KMS-11 (cell line): ENCODE results near the gene ETV3.
A peak's percentile ranks its signal among the peaks of the same experiment; 100 is the strongest.

Experiments
- H2AFZ ChIP-seq: fragments of 200-600 bp; sonication (generic); 2 replicates; pipeline ENCODE4 v1.6.1; 2016; ENCODE audit warnings: antibody characterized with exemption, mixed run types, low read depth
- H3K27ac ChIP-seq: fragments of 200-600 bp; sonication (generic); 2 replicates; pipeline ENCODE4 v1.6.1; 2016; ENCODE audit warnings: mild to moderate bottlenecking, mixed run types
- H3K27me3 ChIP-seq: fragments of 200-600 bp; sonication (generic); 2 replicates; pipeline ENCODE4 v1.6.1; 2017; ENCODE audit warnings: mild to moderate bottlenecking, low read depth, mixed run types, moderate library complexity; ENCODE audit not compliant: insufficient read depth
- H3K36me3 ChIP-seq: fragments of 200-600 bp; sonication (generic); 2 replicates; pipeline ENCODE4 v1.6.1; 2017; ENCODE audit warnings: mild to moderate bottlenecking, mixed run types; ENCODE audit not compliant: insufficient read depth
- H3K4me1 ChIP-seq: fragments of 200-600 bp; sonication (generic); 2 replicates; pipeline ENCODE4 v1.6.1; 2016; ENCODE audit warnings: mild to moderate bottlenecking, low read depth, mixed run types; ENCODE audit not compliant: poor library complexity, severe bottlenecking
- H3K4me2 ChIP-seq: fragments of 200-600 bp; sonication (generic); 2 replicates; pipeline ENCODE4 v1.7.0; 2016; ENCODE audit warnings: mild to moderate bottlenecking, mixed run types
- H3K4me3 ChIP-seq: fragments of 200-600 bp; sonication (generic); IDR thresholded peaks from 2 replicates; pipeline ENCODE4 v1.6.1; 2017; ENCODE audit warnings: low read depth, low read length, mixed read lengths; ENCODE audit not compliant: insufficient read depth
- H3K79me2 ChIP-seq: fragments of 200-600 bp; sonication (generic); 2 replicates; pipeline ENCODE4 v1.6.1; 2016; ENCODE audit warnings: low read depth, mixed run types; ENCODE audit not compliant: insufficient read depth
- H3K9ac ChIP-seq: fragments of 200-600 bp; sonication (generic); 2 replicates; pipeline ENCODE4 v1.6.1; 2016; ENCODE audit warnings: mild to moderate bottlenecking, mixed run types
- H4K20me1 ChIP-seq: fragments of 200-600 bp; sonication (generic); 2 replicates; pipeline ENCODE4 v1.6.1; 2016; ENCODE audit warnings: mild to moderate bottlenecking, mixed run types; ENCODE audit not compliant: insufficient read depth
- TF ChIP-seq, protein P1 (sequence below): fragments of 200-600 bp; sonication (generic); conservative IDR thresholded peaks from 2 replicates; pipeline ENCODE4 v1.6.1; 2017; ENCODE audit warnings: low read depth, mild to moderate bottlenecking, antibody characterized with exemption, low read length, moderate library complexity, mixed read lengths

The ETV3 gene

DNA sequence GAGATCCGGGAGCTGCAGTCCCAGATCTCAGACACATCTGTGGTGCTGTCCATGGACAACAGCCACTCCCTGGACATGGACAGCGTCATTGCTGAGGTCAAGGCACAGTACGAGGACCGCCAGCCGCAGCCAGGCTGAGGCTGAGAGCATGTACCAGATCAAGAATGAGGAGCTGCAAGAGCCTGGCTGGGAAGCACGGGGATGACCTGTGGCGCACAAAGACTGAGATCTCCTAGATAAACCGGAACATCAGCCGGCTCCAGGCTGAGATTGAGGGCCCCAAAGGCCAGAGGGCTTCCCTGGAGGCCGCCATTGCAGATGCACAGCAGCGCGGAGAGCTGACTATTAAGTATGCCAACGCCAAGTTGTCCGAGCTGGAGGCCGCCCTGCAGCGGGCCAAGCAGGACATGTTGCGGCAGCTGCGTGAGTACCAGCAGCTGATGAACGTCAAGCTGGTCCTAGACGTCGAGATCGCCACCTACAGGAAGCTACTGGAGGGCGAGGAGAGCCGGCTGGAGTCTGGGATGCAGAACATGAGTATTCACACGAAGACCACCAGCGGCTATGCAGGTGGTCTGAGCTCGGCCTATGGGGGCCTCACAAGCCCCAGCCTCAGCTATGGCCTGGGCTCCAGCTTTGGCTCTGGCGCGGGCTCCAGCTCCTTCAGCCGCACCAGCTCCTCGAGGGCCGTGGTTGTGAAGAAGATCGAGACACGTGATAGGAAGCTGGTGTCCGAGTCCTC is 64.1 kb downstream of the ETV3 start:
- H3K9ac ChIP-seq: no peak overlapping the region
- no peak overlapping the region for H3K4me3 ChIP-seq
- no peaks in the 10 kb centered on the region for H3K79me2 ChIP-seq
- TF ChIP-seq, protein P1, sequence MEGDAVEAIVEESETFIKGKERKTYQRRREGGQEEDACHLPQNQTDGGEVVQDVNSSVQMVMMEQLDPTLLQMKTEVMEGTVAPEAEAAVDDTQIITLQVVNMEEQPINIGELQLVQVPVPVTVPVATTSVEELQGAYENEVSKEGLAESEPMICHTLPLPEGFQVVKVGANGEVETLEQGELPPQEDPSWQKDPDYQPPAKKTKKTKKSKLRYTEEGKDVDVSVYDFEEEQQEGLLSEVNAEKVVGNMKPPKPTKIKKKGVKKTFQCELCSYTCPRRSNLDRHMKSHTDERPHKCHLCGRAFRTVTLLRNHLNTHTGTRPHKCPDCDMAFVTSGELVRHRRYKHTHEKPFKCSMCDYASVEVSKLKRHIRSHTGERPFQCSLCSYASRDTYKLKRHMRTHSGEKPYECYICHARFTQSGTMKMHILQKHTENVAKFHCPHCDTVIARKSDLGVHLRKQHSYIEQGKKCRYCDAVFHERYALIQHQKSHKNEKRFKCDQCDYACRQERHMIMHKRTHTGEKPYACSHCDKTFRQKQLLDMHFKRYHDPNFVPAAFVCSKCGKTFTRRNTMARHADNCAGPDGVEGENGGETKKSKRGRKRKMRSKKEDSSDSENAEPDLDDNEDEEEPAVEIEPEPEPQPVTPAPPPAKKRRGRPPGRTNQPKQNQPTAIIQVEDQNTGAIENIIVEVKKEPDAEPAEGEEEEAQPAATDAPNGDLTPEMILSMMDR: peak; percentile 58; the same call in 1 of the 2 replicates
- no peak overlapping the region for H2AFZ ChIP-seq
- no peaks in the 10 kb centered on the region for H4K20me1 ChIP-seq
- H3K4me1 ChIP-seq: no peaks in the 10 kb centered on the region
- H3K27me3 ChIP-seq: no peaks in the 10 kb centered on the region
- H3K36me3 ChIP-seq: no peaks in the 10 kb centered on the region
- H3K27ac ChIP-seq: no peak overlapping the region
- no peak overlapping the region for H3K4me2 ChIP-seq
